HL-60 (cell line): ENCODE data around the gene HHATL.

Experiments used
- POLR2AphosphoS5 ChIP-seq: IDR thresholded peaks from 2 replicates; pipeline ENCODE4 v1.6.1; 2012; ENCODE audit warnings: low read depth
- TF ChIP-seq, protein P1 (sequence below): IDR thresholded peaks from one replicate; pipeline ENCODE4 v1.5.1; 2011; ENCODE audit warnings: low read length, control low read depth, inconsistent platforms; ENCODE audit not compliant: insufficient read depth

DNA sequence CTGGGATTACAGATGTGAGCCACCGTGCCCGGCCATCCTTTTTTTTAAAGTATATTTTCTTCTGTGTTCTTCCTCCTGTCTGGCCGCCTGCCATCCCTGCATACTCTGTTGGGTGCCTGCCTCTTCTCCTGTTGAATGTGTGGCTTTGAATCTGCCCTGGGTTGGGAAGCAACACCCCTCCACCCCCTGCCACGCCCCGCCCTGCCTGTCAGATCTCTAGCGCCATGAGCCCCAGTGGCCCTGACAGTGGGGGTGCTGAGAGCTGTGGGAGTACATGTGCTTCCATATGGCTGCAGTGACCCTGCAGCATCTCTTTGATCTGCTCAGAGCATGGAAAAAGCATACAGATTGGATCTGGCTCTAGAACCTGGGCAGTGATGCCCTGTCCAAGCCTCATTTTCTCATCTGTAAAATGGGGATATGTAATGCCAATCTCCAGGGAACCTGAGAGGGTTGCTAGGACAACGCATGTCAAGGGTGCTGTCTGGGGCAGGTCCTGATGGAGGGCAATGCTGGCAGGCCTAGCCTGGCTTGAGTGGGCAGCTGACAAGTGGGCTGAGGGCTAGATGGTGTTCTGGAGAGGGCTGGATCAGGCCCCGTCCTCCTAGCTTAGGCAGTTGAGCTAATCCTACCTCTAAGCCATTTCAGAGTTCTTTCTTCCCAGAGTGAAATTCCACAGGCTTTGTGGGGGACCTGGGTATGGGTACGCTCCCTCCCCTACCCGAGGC, 46.6 kb upstream of the HHATL start:
- TF ChIP-seq, protein P1, sequence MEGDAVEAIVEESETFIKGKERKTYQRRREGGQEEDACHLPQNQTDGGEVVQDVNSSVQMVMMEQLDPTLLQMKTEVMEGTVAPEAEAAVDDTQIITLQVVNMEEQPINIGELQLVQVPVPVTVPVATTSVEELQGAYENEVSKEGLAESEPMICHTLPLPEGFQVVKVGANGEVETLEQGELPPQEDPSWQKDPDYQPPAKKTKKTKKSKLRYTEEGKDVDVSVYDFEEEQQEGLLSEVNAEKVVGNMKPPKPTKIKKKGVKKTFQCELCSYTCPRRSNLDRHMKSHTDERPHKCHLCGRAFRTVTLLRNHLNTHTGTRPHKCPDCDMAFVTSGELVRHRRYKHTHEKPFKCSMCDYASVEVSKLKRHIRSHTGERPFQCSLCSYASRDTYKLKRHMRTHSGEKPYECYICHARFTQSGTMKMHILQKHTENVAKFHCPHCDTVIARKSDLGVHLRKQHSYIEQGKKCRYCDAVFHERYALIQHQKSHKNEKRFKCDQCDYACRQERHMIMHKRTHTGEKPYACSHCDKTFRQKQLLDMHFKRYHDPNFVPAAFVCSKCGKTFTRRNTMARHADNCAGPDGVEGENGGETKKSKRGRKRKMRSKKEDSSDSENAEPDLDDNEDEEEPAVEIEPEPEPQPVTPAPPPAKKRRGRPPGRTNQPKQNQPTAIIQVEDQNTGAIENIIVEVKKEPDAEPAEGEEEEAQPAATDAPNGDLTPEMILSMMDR = no peak
- TF ChIP-seq POLR2AphosphoS5 = no peak
